ENCODE data around the gene CMSS1.

- no peak for TF ChIP-seq CTCF (IDR thresholded peaks at IDR 0.05)
- no peak for TF ChIP-seq EP300 (IDR thresholded peaks at IDR 0.05)
Measured at GRCh38 chr3:100150473-100150872, 332.8 kb downstream of the CMSS1 start.
